Erythroblast (primary cell): ENCODE measurements around the gene PTCH1.

Experiments
- GATA1 ChIP-seq: IDR thresholded peaks from 2 replicates; pipeline ENCODE4 v1.6.1; 2011; ENCODE audit warnings: low read depth, mild to moderate bottlenecking, control low read depth, low read length, moderate library complexity
- POLR2A ChIP-seq: IDR thresholded peaks from 2 replicates; pipeline ENCODE4 v1.6.1; 2011; ENCODE audit warnings: mild to moderate bottlenecking, low read length

DNA sequence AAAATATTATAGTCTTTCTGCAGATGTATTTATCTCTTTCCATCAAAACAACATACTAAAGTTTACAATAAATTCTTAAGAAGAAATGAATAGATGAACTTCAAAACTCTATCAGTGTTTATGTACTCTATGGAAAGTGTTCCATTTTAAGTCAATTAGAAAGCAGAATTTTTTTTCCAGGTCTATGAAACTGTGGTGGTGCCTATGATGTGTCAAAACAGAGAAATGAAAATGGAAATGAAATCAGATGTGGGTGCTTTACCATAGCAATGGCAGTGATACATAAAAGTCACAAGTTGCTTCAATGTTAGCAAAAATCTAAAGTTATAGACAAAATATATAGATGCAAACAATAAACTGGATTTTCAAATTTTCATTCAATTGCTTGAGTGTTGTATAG, 97.3 kb downstream of the PTCH1 start:
- TF ChIP-seq POLR2A (no peak), GATA1 (no peak)
